GM19351 (cell line): Measurements from ENCODE around the gene TMEM108.

Experiments
- ATAC-seq: cut with Tn5 transposase; IDR thresholded peaks from one replicate; pipeline ENCODE4 v1.9.1; 2021; ENCODE audit warnings: mild to moderate bottlenecking, moderate library complexity; ENCODE audit not compliant: unreplicated experiment

The TMEM108 gene

DNA sequence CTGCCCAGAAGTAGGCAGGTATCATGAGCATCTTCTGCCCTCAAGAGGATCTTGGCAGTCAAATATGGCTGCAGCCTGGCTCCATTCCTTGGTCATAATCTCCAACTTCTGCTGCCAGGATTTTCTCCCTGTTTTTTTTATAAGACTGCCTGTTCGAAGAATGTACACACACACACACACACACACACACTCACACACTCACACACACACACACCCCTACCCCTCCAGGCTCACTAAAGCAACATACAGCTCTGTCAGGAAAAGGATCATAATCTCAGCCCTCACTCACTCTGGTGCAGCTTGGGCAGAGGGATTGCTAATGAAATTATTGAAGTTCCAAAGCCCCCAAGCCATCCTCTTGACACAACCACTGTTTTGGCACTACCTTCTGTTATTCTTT, 232.4 kb downstream of the TMEM108 start:
- ATAC-seq, result no peak

DNA sequence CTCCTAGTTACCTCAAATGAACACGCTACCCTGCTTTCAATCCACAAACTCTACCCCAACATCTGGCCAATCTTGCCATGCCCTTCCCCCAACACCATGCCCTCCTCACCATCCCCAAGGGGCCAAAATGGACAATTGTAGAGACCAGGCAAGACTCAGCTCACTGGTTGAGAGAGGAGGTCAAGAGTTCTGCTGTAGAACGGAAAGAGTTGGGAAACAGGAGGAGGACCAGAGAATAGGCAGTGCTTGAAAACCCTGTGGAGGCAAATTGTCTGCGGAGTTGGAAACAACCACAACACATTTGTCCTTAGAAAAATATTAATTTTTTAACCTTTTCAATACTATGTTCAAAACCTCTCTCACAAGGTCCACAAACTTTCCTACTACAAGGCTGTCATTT, 232.9 kb downstream of the TMEM108 start:
- no peak for ATAC-seq

DNA sequence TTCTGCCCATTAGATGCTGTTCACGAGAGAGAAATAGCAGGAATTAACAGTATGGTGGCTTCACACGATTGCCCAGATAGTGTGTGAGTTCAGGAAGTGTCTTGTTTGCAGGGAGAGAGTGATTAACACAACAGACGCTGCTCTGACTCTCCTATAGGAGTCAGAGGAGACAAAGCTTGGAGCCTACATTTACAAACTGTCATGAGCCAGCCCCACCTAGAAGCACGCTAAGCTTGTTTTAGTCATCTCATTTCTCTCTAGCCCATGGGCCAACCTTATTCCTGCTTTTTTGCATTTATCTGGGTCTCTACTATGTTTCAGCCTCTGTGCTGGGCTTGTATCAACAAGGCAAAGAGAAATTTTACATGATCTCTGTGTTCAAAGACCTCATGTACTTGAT, 233.3 kb downstream of the TMEM108 start:
- ATAC-seq, result no peak

DNA sequence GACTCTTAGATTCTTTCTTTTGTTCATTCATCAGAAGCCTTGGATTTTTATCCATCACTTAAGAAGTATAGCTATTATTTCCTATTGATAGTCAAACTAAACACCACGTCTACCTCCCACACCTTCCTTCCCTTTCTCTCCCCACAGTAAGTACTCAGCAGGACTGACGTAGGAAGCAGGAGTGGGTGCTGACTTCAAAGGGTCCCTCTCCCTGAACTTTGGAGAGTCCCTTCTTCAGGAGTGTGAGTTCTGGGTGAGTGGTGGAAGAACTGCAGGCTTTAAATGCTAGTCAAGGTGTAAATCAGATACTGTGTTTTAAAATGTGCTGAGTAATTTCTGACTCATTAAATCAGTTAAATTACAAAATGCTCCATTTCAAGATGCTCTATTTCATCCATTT, 235.2 kb downstream of the TMEM108 start:
- no peak for ATAC-seq

DNA sequence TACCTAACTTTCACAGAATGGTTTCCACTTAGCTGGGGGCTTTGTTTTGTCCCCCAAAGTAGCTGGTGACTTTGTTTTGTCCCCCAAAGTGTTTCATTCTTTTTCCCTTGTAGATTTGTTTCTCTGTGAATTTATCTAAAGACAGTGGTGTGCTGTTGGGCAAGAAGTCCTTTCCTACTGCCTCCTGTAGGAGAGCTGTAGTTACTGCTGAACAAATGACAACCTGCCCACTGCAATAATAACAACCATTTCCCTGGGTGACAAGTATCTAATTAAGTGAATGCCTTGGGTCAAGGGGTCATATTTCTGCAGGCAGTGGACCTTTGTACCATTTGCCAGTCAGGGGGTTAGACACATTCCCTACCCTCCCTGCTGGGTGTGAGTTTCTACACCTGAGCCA, 236.3 kb downstream of the TMEM108 start:
- ATAC-seq, result no peak

DNA sequence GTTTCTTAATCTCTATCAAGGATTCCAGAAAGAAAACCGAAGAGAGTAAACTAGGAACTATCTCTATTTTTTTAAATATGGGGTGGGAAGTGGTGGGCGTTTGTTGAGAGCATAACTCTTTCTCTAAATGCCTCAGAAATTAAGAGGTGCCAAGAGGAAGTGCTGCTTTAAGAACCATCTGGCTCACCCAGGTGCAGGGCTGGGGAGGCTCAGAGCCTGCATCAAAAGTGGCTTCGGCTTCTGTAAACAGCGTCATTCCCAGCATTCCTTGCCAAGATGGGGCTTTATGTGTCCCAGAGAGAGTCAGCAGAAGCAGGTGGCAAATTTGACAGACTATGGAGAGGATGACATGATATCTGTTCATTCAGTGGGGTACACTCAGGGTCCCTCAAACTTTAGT, 238.4 kb downstream of the TMEM108 start:
- ATAC-seq, result peak; percentile 72

DNA sequence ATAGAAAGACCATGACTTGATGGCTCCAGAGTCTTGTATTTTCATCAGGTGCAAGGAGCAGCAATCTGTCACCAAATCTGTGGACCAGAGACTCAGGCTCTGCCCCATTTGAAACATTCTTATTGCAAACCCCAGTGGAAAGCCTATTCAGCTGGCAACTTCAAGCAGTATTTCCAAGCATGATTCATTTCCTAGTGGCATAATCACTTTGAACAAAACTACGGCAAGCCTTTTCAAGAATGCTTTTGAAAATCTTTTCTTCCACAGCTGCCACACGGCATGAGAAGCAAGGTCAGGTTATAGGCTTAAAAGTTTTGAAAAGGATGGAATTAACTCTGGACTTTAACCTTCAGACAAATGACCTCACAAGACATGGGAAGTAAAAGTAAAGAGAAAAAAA, 239.6 kb downstream of the TMEM108 start:
- no peak for ATAC-seq

DNA sequence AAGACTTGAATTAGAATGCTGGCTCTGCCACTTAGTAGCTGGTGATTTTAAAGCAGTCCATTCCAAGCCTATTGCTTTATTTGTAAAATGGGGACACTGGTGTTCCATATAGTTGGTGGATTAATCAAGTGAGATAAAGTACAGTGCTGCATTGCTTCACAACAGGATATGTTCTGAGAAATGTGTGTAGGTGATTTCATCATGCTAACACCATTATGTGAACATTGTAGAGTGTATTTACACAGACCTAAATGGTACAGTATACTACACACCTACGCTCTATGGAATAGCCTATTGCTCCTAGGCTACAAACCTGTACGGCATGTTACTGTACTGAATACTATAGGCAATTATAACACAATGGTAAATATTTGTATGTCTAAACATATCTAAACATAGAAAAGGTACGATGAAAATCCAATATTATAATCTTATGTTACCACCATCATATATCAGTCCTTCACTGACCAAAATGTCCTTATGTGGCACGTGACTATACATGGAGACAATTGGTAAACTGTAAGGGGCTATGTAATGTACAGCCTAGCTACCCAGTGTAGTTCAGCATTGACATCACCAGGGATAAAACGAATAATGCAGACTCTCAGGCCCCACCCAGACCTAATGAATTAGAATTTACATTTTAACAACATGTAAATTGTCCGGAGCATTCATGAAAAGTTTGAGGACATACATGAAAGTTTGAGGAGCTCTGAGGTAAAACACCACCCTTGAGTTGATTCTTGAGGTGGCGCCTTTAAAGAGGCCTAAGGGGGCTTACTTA, 240.3 kb downstream of the TMEM108 start:
- ATAC-seq, result no peak

DNA sequence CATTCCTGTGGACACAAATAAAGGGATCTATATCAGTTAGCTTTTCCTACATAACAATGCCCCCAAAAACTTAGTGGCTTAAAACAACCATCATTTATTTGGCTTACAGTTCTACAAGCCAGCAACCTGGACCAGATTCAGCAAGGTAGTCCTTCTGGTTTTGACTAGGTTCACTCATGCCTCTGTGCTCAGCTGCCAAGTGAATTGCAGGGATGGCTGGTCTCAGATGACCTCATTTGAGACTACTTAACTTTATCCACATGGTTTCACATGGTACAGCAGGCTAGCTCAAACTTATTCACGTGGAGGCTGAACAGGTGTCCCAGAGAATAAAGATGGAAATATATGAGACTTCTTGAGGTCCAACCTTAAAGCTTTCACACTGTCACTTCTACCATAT, 242.4 kb downstream of the TMEM108 start:
- peak; percentile 46 for ATAC-seq

DNA sequence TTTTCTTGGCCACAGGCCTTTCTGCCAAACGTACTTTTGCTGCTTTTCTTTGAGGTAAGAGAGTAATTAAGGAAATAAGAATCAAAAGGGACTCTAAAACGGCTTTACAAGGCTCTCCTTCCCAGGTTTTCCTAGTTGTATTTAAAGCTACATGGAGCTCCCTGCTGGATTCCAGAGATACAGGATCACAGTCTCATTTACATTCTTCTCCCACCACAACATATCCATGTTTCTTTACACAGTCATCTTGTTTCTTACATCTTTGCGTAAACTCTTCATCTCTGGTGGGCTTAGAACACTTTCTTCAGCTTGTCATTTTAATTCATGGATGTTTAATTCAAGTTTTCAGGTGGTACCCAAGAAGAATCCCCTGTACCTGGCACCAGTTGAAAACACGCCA, 244.0 kb downstream of the TMEM108 start:
- no peak for ATAC-seq

DNA sequence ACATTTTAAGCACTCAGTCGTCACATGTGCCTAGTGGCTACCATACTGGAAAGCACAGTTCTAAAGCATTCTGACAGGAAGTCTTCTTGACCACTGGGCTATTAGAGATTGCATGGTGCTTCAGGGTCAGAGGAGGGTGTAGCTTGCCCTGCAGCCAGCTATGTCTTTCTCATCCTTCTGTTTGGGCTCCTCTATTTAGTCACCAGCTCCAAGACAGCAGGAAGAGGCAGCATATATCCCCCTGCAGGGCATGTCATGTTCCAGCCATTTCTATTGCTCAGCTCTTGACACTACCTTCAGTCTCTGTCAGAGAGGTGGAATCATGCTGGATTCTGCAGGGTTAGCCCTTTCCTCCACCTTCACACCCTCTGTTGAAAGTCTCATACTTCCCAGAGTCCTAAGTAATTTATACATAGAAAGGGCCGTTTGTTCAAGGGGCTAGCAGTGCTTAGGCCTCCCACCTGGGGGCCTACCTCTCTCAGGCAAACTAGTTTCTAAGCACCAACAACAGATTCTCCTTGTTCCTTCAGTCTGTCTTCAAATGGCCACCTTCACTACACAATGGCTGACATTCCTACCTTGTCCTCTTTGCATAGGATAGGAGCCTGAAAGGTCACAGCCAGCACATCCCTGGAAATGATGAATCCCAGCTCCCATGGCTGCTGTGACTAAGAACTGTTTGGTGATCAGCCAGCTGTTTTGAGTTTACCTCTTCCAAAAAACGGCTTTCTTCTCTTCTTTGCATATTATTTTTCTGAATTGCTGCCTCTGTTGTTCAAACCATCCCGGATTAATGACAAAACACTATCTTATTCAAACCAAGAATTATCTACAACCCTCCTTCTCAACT, 246.0 kb downstream of the TMEM108 start:
- ATAC-seq, result no peak

DNA sequence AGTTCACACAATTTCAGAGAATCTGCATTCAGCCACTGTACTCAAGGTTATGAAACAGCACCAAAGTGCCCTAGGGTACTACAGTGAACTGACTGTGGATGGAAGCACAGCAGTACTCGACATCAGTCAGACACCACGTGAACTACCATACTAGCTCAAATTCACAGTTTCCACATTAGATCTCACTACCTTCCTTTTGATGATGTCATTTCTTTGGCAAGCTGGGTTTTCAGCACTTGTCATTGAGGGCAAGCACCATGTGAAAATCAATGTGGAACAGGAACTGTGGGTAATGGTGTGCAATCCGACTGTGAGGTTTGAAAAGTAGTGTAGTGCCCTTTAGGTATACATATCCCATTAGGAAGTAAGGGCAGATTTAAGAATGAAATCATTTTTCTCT, 251.1 kb downstream of the TMEM108 start:
- ATAC-seq, result no peak

DNA sequence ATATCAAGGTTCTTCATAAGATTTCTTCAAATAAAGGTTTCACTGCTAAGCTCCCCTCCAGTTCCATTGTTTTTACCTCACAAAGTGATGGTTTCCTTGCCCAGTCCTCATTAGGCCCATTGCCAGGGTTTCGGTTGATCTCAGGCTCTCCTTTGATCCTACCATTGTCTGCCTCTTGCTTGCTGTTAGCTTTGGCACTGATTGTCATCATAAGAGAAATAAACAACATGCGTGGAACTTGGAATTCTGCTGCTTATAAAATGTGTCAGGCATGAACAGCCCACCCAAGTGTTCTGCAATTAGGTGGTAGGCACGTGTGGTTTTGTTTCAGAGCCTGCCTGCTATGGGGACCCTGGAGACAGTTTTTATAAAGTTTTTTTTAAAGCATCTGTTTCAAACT, 254.1 kb downstream of the TMEM108 start:
- no peak for ATAC-seq

DNA sequence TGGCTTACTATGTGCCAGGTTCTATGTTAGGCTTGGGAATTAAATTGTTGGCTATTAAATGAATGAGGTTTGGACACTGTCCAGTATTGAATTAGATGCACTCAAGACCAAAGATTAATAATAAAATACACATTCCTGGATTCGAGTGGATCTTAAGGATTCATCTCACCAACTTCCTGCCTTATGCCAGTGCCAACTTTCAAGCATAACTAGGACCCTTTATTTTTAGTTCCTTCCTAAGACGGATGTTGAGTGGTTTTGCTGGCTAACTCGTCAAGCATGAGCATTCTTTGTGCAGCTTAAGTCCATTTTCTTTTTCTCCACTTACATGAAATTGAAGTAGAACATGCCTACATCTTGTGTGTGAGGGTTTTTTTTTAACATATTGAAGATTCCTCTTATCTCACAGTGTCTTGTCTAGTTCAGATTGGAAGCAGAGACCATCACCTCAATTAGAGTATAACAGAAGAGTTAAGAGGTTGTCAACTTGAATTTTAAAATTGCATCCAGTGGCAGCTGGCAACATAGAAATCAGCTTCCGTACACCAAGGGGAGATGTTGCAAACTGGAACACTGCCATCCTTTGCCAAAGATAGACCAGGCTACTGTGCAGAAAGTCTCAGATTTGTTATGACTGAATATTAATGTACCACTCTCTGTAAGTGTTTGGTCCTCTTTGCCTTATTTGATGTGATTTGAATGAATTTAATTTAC, 255.4 kb downstream of the TMEM108 start:
- ATAC-seq, result no peak

DNA sequence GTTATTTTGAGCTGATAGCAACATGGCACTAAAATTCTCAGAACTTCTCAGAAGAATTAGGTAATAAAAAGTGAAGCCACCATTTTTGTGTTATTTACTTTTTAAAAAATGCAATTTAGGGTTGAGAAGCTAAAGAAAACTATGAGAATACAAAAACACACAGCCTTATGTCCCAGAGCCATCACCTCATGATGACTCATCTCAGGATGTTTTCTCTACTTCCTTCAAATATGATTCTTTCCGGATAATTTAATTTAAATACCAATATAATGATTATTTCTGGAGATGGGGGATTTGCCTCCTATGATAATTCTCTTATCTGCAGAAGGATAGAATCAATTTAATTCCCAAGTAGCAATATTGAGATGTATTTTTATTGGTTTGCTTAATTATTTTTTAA, 256.1 kb downstream of the TMEM108 start:
- ATAC-seq, result no peak

DNA sequence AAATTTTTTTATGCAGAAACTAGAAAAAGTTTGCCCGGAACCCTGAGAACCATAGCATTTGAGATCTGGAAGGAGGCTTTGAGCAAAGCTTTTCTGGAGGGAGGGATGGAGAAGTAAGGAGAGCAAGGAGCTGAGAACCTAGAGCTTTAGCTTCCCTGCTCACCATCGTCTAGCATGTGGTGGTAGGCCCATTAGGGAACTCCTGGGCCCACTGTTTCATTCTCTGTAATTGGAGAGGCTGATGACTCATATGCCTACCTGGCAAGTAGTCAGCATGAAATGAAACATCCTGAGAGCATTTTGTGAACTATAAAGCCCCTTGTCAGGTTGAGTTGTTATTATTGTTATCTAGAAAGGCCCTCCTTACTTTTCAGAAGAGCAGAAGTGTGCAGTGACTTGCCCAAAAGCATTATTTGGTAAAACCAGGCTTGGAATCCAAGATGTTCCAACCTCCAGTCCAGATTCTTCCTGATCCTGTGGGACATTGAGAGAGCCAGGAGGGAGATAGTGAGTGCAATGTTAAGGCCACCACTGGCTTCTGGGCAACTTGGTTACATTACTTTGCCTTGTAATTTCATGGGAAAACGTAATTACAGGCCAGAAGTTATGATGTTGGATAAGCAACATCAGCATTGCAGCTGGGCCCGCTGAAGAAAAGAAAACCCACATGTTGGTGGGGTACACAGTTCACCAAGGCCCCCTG, 257.2 kb downstream of the TMEM108 start:
- ATAC-seq, result peak; percentile 93

DNA sequence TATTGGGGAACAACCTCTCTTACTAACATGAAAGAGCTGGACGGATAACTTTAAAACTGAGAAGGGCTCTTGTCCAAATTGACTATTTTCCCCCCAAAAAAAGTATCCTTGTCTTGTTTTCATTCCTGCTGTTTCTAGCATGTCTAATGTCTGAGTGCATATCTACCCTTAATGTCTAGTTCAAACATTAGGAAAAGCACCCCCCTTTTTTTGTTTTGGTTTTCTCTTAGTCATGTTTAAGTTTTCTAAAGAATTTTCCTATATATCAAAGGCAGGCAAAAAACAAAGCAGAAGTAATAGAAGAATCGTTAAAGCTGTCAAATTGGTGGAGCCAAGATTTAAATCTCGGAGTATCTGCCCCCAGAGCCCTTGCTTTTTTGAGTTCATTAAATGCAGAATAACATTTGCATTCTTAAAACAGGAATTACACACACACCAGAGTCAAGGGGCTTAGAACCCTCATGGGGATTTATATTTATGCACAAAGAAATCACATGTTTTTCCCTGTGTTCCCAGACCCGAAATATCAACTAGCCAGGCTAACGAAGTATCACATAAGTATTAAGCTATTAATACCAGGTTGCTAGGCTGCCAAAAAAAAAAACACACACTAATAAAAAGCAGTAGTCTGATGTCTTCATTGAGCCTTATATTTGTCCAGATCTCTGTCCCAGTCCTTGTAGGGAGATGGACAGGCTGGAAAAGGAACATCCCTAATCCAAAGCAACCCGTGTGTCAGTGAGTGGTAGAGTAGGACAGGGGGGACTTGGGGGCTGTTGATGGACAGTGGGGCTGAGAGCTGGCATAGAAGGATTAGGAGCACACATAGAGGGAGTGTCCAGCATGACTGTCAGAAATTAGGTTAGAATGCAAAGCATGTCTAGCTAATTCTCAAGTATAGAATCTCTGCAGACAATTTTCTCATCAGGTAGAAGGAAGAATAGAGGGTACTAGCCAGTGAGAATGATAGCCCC, 258.0 kb downstream of the TMEM108 start:
- ATAC-seq, result no peak

DNA sequence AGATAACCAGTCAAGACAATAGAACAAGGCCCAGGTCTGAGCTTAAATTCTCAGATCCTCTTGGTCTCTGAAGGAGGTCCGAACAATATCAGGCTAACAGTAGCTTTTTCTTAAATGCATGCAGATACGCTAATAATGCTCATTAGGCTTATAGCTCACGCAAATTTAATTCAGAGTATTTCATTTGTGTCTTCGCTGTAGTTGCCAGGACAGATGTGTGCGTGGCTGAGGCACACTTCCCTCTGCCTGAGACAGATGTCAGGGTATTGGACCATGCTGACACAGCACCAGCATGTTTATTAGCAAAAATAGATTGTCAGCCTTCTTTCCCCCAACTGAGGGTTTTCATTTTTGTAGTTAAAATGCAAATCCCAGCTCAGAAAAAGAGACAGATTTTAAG, 258.8 kb downstream of the TMEM108 start:
- ATAC-seq, result no peak

DNA sequence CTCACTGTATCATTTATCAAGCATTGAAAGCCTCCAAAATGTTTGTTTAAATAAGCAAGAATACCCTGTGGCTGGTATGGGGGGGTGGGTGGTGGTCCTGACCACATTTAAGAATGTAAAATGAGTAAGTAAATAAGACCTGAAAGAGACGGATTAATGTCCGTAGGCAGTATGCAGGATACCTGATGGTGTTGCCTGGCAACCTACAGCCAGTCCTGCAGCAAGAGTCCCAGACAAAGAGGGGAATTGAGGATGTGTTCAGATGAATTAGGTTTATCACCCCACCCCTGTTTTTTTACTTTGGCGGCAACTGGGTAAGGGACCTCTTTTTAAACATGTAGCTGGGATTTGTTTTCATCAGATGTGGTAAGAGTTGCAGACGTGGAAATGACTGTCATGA, 261.9 kb downstream of the TMEM108 start:
- no peak for ATAC-seq

DNA sequence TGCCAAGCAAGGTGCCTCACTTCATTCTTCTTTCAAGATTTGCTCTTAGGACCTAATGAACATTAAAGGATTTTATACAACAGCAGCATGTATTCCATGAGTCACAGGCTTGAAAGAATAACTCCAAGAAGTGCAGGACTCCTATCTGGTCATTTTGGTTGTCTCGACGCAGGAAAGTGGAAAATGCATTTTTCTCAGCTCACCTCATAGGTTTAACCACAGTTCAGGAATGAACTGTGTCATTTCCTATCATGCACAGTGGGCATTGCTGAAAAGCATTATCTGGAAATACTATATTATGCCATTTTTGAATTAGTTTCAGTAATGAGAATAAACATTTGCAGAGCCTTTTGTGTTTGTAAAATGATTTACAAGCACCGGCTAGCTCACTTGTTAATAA, 263.0 kb downstream of the TMEM108 start:
- ATAC-seq, result no peak
